GM12874 (cell line): ENCODE measurements around the gene RSAD1.

ENCODE experiments used
- CTCF ChIP-seq: IDR thresholded peaks from 2 replicates; pipeline ENCODE4 v1.5.1; 2011; ENCODE audit warnings: low read depth, mild to moderate bottlenecking, control low read depth, low read length, moderate library complexity; ENCODE audit not compliant: insufficient read depth

Gene RSAD1

GRCh38 chr17:50440838-50441829 lies 37.5 kb upstream of the RSAD1 start:
- no peak for TF ChIP-seq CTCF

- TF ChIP-seq CTCF = no peak
These were observed 35.1 kb upstream of the RSAD1 start for GRCh38 chr17:50443505-50443974.

- no peak for TF ChIP-seq CTCF
These were observed 33.6 kb upstream of the RSAD1 start for GRCh38 chr17:50444841-50445715.

- no peak for TF ChIP-seq CTCF
These were observed 32.8 kb upstream of the RSAD1 start for GRCh38 chr17:50445730-50446325.

GRCh38 chr17:50447870-50448595 lies 30.6 kb upstream of the RSAD1 start:
- TF ChIP-seq CTCF = no peak

GRCh38 chr17:50448643-50449042 lies 30.0 kb upstream of the RSAD1 start:
- TF ChIP-seq CTCF = no peak
